ENCODE measurements around the gene APBB2.

GRCh38 chr4:40987151-40987550 is 227.2 kb downstream of the APBB2 start:
- TF ChIP-seq SUZ12 (IDR thresholded peaks at IDR 0.05; ENCODE audit: extremely low read depth, insufficient read depth, insufficient read length) (no peak), YY1 (IDR thresholded peaks at IDR 0.05; ENCODE audit: insufficient read depth, insufficient read length) (no peak), ZNF274 (IDR thresholded peaks at IDR 0.05; ENCODE audit: low read depth, low read length) (no peak)
